ENCODE data around the gene SLC19A2. TPM values are rescaled to one million over a fixed set of nuclear protein-coding genes. Genes with fewer than 3 reads are reported as not detected.

Gene SLC19A2
- total RNA-seq, 1 experiment from 2014 or later, result 12.8 TPM

DNA sequence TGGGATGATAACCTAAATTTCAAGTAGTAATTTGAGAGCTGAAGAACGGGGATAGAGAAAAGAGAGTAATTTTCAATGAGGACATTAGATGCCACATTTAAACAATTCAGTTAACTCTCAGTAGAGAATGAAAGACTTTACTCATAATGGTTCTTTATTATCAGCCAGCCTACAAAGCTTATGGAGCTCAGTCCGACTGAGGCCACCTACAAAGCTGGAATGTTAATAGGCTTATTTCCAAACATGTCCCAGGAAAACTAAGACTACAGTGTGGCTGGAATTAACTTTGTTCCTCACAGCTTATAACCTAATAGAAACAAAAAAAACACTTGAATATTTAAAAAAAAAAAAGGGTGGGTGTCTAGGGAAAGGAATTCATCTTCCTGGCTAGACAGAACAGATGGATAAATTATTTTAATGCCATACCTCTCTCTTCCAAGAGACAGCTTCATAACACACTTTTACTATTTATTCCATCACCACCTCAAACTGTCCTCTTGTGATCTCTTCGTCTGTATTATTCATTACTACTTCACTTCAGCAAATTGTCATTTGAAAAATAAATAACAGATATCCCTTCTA is 9.8 kb downstream of the SLC19A2 start:
- Histone ChIP-seq H3K23ac (ENCODE audit: insufficient read length, low read depth, low read length) (no peak overlapping the region), H2AK5ac (ENCODE audit: insufficient read length, low read length) (no peak overlapping the region), H3K9me3 (ENCODE audit: control insufficient read depth, low read depth, low read length) (no peaks in the 10 kb centered on the region), H3K27me3 (ENCODE audit: insufficient read depth, low read length) (no peaks in the 10 kb centered on the region), H4K5ac (ENCODE audit: insufficient read length, low read depth, low read length) (no peak overlapping the region), H2BK12ac (ENCODE audit: insufficient read length, low read depth, low read length) (no peak overlapping the region), H2BK20ac (ENCODE audit: low read depth, low read length, poor library complexity, severe bottlenecking) (no peak overlapping the region), H2BK15ac (ENCODE audit: low read depth, low read length) (no peak overlapping the region), H3K79me1 (ENCODE audit: insufficient read depth, low read depth, low read length, poor library complexity, severe bottlenecking) (peaks cover 6% of the 10 kb centered on the region), H3K79me2 (ENCODE audit: insufficient read depth, low read length) (peaks cover 3% of the 10 kb centered on the region; the same call in 1 of the 2 replicates), H3T11ph (ENCODE audit: low read length) (no peak overlapping the region), H3K4me1 (ENCODE audit: insufficient read depth, low read length) (peaks cover 2% of the 10 kb centered on the region; the same call in 1 of the 2 replicates), H4K8ac (replicated peaks; ENCODE audit: insufficient read length, low read depth, low read length) (no peak overlapping the region), H3K14ac (ENCODE audit: insufficient read depth, low read length) (no peak overlapping the region), H3K9ac (ENCODE audit: extremely low read depth, insufficient read length, low read length) (no peak overlapping the region), H2BK5ac (ENCODE audit: insufficient read length, low read length) (no peak overlapping the region), H2BK120ac (ENCODE audit: low read depth, low read length, poor library complexity, severe bottlenecking) (no peak overlapping the region), H4K91ac (ENCODE audit: insufficient read length, low read depth, low read length) (no peak overlapping the region), H3K4me2 (ENCODE audit: insufficient read depth, insufficient read length, low read length) (no peak overlapping the region), H3K27ac (ENCODE audit: insufficient read length, low read depth, low read length) (no peak overlapping the region), H3K56ac (ENCODE audit: insufficient read length, low read depth, low read length) (no peak overlapping the region), H3K23me2 (ENCODE audit: insufficient read length, low read depth, low read length, poor library complexity, severe bottlenecking) (no peaks in the 10 kb centered on the region), H4K20me1 (ENCODE audit: control insufficient read depth, insufficient read depth, insufficient read length) (no peaks in the 10 kb centered on the region), H3K4ac (ENCODE audit: low read depth, low read length) (no peak overlapping the region), H2AFZ (ENCODE audit: low read length) (no peak overlapping the region), H3K18ac (ENCODE audit: insufficient read length, low read depth, low read length) (no peak overlapping the region)
- Mint-ChIP-seq H3K4me3 (no peak overlapping the region), H3K27ac (peak overlapping the region; percentile 52 to 76 (median 53); a peak in 4 of 7 replicates), H3K36me3 (ENCODE audit: insufficient read depth in 1 of 3, low read depth in 3 of 3) (peaks cover 13 to 15% (median 14%) of the 10 kb centered on the region in 3 experiments; a peak in 6 of 7 replicates), H3K9me3 (no peaks in the 10 kb centered on the region), H3K4me1 (peaks cover 28 to 29% of the 10 kb centered on the region in 2 experiments), H3K27me3 (ENCODE audit: low read depth) (no peaks in the 10 kb centered on the region)
- WGBS (ENCODE audit: extremely low coverage, insufficient read length, low lambda C conversion rate), result no CpG with 5 or more reads among the region's 3 CpGs
- DNase-seq, result no peak
- TF ChIP-seq, protein P1, sequence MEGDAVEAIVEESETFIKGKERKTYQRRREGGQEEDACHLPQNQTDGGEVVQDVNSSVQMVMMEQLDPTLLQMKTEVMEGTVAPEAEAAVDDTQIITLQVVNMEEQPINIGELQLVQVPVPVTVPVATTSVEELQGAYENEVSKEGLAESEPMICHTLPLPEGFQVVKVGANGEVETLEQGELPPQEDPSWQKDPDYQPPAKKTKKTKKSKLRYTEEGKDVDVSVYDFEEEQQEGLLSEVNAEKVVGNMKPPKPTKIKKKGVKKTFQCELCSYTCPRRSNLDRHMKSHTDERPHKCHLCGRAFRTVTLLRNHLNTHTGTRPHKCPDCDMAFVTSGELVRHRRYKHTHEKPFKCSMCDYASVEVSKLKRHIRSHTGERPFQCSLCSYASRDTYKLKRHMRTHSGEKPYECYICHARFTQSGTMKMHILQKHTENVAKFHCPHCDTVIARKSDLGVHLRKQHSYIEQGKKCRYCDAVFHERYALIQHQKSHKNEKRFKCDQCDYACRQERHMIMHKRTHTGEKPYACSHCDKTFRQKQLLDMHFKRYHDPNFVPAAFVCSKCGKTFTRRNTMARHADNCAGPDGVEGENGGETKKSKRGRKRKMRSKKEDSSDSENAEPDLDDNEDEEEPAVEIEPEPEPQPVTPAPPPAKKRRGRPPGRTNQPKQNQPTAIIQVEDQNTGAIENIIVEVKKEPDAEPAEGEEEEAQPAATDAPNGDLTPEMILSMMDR (conservative IDR thresholded peaks at IDR 0.05), result no peak

Measured in H9 (cell line).